HG03175 (cell line): ENCODE data around the gene ARFGAP2.

ENCODE experiments used
- ATAC-seq: cut with Tn5 transposase; IDR thresholded peaks from one replicate; pipeline ENCODE4 v1.9.1; 2021; ENCODE audit warnings: mild to moderate bottlenecking, moderate library complexity; ENCODE audit not compliant: unreplicated experiment

The ARFGAP2 gene

DNA sequence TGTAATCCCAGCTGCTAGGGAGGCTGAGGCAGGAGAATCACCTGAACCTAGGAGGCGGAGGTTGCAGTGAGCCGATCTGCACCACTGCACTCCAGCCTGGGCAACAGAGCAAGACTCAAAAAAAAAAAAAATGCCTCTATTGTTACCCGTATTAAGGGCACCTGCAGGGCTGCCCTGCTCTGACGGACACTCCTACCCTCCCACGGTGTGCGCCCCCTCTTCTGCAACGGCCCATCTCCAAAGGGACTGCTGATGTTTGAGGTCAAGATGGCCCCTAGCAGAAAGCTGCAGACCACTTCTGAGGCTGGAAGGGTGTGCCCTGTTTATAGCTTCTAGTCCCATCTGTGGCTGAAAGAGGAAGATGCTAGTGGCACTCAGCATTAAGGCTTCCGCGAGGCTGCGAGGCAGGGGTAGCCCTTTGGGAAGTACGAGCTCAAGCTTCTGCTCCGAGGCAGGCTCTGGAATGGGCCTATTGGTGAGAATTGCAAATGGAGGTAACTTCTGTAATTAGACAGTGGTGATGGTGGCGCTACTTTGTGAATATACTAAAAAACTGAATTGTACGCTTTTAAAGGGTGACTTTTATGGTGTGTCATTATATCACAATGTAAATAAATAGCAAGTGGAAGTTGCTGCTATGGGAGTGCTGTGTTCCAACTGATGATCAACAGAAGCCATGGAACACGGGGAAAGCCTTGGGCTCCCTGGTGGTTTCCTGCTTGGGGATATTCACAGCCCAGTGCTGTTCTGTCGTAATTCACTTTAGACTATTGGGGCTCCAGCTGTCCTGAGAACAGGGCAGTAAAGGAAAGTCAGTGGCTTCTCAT is 24.3 kb downstream of the ARFGAP2 start:
- ATAC-seq = no peak

DNA sequence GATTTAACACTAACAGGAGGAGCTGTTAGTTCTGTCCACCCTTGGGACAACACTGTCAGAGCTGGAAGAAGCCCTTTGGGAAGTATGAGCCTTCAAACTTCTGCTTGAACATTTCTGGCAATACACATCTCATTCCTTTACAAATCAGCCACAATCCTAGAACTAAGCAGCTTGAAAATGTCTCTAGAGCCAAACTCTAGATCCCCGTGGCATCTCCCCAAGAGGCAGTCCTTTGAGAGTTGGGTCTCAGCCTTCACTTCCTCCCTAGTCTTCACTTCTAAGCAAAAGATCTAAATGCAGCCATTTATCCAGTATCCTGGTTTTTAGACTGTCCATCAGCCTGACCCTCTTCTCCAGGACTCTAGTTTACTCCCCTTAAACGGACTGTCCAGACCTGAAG is 26.9 kb downstream of the ARFGAP2 start:
- no peak for ATAC-seq

DNA sequence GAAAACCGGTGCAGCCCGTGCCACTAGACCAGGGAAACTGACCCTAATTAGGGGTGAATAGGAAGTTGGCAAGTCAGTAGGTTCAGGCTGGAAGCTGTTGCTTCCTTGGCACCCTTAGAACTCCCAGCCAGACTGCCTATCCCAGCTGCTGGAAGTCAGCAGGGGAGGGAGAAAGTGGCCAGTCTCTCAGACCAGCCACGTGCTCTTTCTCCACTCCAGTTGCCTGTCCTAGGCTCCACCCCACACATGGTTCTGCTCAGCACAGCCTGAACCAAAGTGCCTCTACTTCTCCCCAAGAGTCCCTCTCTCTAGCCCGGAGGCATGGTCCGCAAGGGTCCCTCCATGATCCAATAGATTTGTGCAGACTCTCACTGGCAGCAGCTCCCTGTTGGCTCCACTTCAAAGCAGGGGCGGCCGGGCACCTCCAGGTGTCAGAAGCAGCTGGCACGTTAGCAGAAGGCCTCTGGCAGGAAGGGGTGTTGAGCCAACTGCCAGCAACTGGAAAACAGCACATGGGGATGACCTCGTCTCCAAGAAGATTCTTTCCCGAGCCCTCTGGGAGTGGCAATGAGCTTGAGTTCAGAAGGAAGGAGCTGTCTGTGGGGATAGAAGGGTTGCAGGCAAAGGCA is 27.7 kb downstream of the ARFGAP2 start:
- ATAC-seq = no peak

DNA sequence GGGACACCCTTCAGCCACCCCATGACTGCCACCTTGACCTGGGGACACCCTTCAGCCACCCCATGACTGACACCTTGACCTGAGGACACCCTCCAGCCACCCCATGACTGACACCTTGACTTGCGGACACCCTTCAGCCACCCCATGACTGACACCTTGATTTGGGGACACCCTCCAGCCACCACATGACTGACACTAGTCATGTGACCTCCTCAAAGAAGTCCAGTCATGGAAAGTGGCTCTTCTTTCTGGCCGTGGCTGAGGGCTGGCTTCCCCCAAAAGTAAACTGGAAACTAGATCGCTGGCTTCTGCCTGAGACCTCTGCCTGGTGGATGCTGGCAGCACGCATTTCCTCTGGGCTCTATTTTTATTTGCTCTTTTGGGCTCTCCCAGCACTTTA is 28.4 kb downstream of the ARFGAP2 start:
- ATAC-seq = no peak

DNA sequence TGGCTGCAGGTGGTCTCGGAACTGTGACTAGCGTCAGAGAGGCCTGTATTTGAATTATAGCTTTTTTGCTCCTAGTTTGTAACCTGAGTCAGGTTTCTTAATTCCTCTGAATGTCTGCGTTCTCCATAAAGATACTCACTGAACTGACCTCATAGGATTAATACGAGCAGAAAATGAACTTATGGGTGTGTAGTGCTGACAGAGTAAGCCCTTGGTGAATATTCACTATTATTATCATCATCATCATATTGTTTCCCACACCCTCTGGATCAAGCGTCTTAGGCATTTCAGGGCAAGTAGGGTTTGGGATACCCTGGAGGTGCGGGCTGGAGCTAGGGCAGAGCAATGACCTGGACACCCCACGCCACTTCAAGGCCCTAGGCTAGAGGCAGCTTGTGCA is 29.0 kb downstream of the ARFGAP2 start:
- no peak for ATAC-seq

DNA sequence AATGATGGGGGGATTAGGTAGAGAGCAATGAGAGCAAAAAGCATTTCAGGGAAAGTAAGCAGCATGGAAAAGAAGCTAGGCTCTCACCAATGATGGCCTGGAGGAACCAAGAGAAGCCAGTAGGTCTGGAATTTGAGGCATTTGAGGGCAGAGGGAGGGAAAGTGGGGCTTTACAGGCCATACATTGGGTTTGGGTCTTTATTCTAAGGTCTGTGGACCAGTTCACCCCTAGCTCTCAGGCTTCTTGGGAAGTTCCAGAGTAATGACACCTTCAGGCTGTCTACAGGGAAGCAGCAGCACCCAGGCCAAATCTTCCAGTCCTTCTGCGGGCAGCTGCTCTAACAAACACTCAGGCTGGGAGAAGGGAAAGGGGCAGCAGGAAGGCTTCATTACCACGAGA is 29.4 kb downstream of the ARFGAP2 start:
- no peak for ATAC-seq

DNA sequence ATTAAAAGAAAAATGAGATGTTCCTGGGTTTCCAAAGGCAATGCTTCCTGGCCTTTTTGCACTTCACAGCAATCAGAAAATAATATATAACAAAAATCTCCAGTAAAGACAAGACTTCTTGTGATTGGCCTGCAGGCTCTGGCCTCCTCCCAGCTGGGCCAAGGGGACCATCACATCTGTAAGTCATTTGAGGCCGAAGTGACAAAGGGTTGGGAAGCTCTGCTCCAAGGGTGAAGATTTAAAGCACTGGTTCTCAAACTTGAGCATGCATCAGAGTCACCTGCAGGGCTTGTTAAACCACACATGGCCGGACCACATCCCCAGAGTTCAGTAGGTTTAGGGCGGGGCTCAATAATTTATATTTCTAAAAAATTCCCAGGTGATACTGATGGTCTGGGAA is 32.1 kb downstream of the ARFGAP2 start:
- ATAC-seq = no peak

DNA sequence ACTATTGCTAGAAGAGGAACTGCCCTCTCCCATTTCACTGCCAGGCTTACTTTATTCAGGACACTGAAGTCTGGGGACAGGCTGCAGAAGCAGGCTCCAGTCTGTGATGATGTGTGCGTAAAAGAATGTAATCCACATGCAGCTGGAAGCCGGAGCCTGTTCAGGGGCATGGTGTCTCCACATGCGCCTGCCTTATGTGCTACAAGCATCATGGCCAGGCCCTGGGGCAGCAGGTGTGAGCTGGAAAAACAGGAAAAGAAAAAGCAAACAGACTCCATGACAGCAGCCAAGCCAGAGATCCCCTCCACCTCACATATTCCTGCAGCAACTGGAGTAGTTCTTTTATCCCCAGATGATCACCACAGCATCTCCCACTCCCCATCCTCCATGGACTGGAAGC is 33.4 kb downstream of the ARFGAP2 start:
- no peak for ATAC-seq

DNA sequence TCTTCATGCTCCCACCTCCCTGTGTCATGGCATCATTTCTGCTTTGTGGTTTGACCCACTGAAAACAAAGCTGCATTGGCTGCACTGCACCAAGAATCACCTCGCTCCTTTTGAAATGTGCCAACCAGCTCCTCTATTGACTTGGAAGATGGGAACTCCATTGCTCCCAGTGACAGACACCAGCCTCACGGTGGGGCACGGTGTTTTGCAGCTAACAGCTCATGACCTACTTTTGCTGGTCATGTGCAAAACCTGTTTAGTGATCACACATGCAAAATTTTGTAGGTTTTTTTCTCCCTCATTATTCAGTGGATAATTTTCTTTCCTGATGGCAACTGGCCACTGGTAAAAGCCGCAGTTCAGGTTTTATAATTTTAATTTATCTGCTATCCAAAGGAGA is 36.8 kb downstream of the ARFGAP2 start:
- ATAC-seq = no peak

DNA sequence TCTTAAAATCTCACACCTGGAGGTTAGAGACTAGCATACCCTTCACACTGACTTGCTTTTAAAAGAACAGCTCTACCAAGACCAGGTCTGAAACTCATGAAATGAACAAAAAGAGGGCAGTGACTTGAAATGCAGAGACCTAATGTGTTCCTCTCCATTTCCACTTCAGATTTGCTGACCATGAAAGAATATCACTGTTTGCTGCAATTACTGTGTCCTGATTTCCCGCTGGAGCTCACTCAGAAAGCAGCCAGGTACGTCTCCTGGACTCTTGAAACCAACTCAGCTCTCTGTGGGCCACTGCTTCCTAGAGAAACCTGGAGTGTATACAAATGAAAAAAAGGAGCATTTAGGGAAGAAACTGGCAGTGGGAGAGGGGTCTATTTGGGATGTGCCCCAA is 39.2 kb downstream of the ARFGAP2 start:
- no peak for ATAC-seq

DNA sequence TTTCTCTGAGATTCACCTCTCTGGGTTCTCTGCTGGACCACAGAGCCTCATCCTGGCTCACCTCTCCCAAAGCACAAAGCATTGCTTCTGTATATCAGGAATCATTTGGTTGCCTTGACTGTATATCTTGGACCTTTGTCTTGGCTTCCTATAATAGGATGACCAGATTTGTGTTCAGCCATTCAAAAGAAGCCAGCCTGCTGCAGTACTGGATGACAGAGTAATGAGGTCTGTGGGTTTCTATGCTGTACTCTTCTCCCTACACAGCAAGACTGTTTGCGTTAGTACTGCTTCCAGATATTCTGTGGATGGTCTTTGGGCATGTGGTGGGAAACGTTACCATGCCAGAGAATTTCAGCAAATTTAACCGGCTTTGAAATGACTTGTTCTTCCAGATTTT is 39.8 kb downstream of the ARFGAP2 start:
- ATAC-seq = no peak

DNA sequence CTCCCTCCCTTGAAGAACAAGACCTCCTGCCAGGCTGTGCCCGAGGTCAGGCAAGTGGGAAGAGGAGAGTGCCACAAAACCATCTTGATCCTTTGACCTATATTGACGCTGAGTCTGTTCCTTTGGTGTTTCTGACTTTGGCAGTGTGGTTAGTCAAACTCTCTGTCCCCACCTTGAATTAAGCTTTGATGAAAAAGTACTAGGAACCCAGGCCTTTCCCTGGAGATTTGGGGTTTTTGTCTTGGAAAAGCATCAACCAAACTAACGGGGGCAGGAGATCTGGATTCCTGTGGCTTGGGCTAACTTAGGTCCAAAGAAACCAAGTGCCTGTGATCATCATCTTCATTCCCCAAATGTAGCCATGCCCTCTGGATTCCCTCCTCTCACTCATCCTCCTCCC is 40.4 kb downstream of the ARFGAP2 start:
- no peak for ATAC-seq

DNA sequence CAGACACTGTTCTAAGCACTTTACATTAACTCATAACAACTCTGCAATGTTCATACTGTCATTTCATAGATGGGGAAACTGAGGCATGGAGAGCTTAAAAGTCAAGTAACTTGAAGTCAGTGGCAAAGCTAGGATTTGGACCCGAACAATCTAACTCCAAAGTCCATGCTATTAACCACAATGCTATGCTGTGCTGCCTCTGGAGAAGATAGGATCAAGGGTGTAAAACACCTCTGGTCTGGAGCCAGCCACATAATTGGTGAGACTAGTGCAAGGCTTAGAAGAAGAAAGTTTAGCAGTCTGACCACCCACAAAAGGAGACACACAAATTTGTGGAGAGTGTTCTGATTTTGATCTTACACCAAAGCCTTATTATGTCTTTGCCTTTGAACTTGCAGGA is 43.7 kb downstream of the ARFGAP2 start:
- no peak for ATAC-seq

DNA sequence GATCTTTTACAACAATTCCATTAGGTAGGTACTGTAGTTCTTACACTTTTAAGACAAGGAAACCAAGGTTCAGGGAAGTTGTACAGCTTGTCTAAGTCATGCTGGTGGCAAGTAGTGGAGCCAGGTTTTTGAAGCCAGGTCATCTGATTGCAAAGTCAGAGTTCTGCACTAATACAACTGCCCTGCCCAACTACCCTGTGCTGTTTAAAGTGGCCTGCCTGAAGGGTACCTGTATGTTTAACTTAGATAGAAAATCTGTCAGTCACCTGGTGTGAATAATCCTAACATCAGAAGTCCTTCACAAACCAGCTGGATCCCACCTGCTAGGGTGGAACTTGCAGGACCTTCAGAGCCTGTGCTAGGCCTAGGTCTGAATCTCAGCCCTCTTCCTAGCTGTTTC is 44.2 kb downstream of the ARFGAP2 start:
- ATAC-seq = no peak

DNA sequence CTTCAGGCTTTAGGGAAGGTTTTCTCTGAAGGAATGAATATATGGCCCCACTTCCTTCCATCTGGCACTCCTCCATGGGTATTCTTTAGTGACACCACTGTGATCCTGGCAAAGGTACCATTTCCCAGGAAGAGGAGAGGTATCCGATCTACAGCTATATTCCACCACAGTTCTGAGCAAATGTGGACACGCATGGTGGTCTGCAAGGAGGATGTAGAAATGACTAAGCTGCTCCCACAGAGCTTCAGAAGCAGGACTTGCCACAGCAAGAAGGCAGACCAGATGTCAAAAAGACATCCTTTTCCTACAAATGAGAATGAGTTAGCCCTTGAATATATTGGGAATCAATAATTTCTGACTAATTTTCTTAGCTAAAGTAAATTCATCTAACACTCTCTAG is 45.5 kb downstream of the ARFGAP2 start:
- ATAC-seq = no peak

DNA sequence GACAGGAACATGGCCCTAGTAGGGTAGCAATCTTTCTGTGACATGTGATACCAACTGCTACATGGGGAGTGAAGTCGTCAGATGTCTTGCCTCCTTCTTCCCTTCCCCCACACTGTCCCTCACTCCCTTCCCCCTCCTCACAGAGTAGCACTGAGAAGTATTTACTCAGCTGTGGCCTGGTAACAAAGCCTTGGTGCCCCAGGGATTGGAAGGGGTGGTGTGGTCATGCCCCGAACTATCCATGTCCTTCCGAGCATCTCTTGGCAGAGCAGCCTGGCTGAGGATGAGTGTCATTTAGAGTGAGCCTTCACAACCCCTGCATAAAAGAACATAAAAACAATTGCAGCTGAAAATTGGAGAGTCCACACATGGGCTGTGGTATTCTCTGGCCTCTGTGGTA is 46.1 kb downstream of the ARFGAP2 start:
- no peak for ATAC-seq

DNA sequence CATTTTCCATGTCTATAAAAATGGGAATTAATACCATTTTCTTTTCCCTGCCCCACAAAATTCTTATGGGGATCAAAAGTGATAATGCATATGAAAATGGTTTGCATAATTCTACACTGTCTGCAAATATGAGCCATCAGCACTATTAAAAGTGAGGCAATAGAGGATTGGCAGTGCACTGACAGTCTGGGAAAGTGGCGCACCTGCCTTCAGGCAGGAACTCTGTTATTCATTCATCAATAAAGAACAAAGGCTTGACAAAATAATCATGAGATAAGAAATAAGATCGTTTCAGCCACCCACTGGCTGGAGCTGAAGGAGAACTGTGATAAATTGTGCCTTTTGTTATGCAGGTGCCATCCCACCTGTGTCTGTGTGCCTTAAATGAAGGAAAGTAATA is 49.5 kb downstream of the ARFGAP2 start:
- ATAC-seq = no peak

DNA sequence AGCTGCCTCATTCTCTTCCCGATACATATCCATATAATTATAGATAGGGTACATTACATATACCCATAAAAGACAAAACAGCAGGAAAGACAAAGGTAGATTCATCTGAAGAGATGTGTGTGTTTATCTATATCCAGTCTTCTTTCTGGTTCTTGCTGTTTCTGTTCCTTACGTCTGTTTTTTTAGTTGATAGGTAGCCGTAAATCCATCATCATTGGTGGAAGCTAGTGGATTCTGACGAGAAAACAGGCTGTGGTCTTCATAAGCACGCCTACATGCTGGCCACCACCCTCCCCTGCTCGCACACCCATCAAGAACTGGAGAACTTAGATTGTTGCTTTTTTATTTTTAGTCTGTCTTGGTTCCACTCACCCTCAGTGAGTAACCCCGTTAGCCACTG is 51.6 kb downstream of the ARFGAP2 start:
- ATAC-seq = no peak

DNA sequence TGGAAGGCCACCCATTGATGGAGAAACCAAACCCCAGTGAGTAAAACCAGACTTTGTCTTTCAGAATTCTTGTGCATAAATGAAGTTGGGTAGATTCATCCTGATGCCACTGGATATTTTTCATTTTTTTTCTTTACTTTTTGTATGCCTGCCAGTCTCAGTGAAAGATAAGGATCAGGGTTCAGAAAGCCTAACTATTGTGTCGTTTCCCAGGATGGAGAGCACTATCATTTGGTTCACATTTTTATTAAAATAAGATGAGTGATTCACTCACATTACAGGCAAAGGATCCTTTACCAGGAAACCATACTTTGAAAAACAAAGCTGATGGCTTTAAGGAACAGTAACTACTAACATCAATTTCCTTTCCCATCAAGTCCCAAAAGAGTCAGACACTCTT is 52.0 kb downstream of the ARFGAP2 start:
- no peak for ATAC-seq

DNA sequence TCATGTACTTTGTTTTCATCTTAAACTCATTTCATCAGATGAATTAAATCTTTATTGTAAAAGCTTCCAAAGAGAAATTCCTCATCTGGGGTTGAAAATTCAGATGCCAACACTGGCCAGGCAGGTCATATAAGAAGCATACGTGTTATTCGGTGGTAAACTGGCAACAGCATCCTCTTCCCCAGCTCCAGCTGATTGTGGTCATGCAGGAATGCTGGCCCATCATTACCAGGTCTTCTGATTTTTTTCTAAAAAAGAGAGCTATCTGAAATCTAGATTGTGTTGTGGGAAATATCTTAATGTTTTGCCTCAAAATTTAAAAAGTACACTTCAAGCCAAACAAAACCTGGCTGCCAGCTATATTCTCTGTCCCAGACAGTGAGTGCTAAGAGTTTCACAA is 53.6 kb downstream of the ARFGAP2 start:
- no peak for ATAC-seq

DNA sequence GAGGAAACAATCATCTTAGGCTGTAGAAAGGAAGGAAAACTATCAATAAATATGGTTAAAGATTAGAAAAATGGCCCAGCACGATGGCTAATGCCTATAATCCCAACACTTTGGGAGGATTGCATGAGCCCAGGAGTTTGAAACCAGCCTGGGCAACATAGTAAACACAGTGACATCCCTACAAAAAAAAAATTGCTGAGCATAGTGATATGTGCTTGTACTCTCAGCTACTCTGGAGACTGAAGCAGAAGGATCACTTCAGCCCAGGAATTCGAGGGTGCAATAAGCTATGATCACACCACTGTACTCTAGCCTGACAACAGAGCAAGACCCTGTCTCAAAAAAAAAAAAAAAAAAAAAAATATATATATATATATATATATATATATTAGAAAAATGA is 54.9 kb downstream of the ARFGAP2 start:
- no peak for ATAC-seq

DNA sequence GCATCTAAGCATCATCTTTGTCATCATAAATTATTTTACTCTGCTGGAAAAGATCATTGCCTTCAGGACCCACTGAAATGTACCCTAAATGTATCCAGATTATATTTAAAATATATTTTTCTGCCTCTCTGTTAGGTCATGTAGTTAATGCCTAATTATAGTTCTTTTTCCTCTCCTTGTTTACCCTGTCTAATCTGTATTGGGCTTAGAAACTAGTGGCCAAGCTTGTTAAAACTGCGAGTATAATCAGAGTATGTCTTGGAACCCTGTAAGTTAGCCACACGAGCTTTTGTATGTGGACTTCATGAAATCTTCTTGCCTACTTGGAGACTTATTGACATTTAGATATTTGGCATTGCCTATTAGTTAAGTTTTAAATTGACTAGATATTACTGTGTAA is 55.6 kb downstream of the ARFGAP2 start:
- no peak for ATAC-seq
